ENCODE measurements around the gene KRT5. TPM values are rescaled to one million over a fixed set of nuclear protein-coding genes. Genes with fewer than 3 reads are reported as not detected.

KRT5 gene
- polyA plus RNA-seq, 1 experiment, result not detected

GRCh38 chr12:52477651-52478050 is 42.5 kb downstream of the KRT5 start:
- no peaks in the 10 kb centered on the region; the same call in none of the 2 replicates for H3K27me3 ChIP-seq (ENCODE audit: control insufficient read depth, insufficient read depth, low read length)
- ChIA-PET POLR2A (no interaction called here), CTCF (no interaction called here)
- H3K36me3 ChIP-seq (ENCODE audit: control insufficient read depth, insufficient read depth, low read length), result no peaks in the 10 kb centered on the region
- no peak overlapping the region for H3K4me3 ChIP-seq (ENCODE audit: low read depth, low read length)
- no peak for DNase-seq (ENCODE audit: low read depth)
- TF ChIP-seq CTCF (IDR thresholded peaks at IDR 0.05; ENCODE audit: insufficient read depth, low read depth, low read length), result no peak

- H3K27me3 ChIP-seq (ENCODE audit: control insufficient read depth, insufficient read depth, low read length), result no peaks in the 10 kb centered on the region; the same call in 1 of the 2 replicates
- POLR2A ChIA-PET, result no interaction called here
- CTCF ChIA-PET, result no interaction called here
- DNase-seq (ENCODE audit: low read depth), result no peak
- H3K4me3 ChIP-seq (ENCODE audit: low read depth, low read length), result no peak overlapping the region
- no peaks in the 10 kb centered on the region for H3K36me3 ChIP-seq (ENCODE audit: control insufficient read depth, insufficient read depth, low read length)
- TF ChIP-seq CTCF (IDR thresholded peaks at IDR 0.05; ENCODE audit: insufficient read depth, low read depth, low read length), result no peak
Observed at GRCh38 chr12:52474212-52474611, 46.0 kb downstream of the KRT5 start.

- POLR2A ChIA-PET, result no interaction called here
- Histone ChIP-seq H3K36me3 (ENCODE audit: control insufficient read depth, insufficient read depth, low read length) (no peaks in the 10 kb centered on the region), H3K4me3 (ENCODE audit: low read depth, low read length) (no peak within 1 kb of the TSS), H3K27me3 (ENCODE audit: control insufficient read depth, insufficient read depth, low read length) (peaks cover 1% of the 10 kb centered on the region)
- CTCF ChIA-PET, result no interaction called here
- DNase-seq (ENCODE audit: low read depth), result no peak
- no peak for TF ChIP-seq CTCF (IDR thresholded peaks at IDR 0.05; ENCODE audit: insufficient read depth, low read depth, low read length)
Observed at GRCh38 chr12:52473768-52474167, 46.4 kb downstream of the KRT5 start, which contains the start of gene KRT6C. TSS of gene KRT6C (minus strand) at chr12:52473805. CDS start at chr12:52473737, 68 bp downstream.

GRCh38 chr12:52469853-52470252 is 50.3 kb downstream of the KRT5 start:
- no peak overlapping the region for H3K4me3 ChIP-seq (ENCODE audit: low read depth, low read length)
- ChIA-PET CTCF (no interaction called here), POLR2A (no interaction called here)
- DNase-seq (ENCODE audit: low read depth), result no peak
- no peak for TF ChIP-seq CTCF (IDR thresholded peaks at IDR 0.05; ENCODE audit: insufficient read depth, low read depth, low read length)
- H3K36me3 ChIP-seq (ENCODE audit: control insufficient read depth, insufficient read depth, low read length), result no peaks in the 10 kb centered on the region
- H3K27me3 ChIP-seq (ENCODE audit: control insufficient read depth, insufficient read depth, low read length), result peaks cover 3% of the 10 kb centered on the region; the same call in 1 of the 2 replicates

- ChIA-PET CTCF (interaction anchor here (1.4 kb wide), 1 partner anchor 15 kb away, joined by 4 read pairs; no protein-coding TSS in a partner anchor), POLR2A (interaction anchor here (0.5 kb wide), 1 partner anchor 13 kb away, joined by 4 read pairs; the partner anchor contains the start of gene KRT6B)
- H3K4me3 ChIP-seq (ENCODE audit: low read depth, low read length), result no peak overlapping the region
- peaks cover 3% of the 10 kb centered on the region; the same call in 1 of the 2 replicates for H3K27me3 ChIP-seq (ENCODE audit: control insufficient read depth, insufficient read depth, low read length)
- no peak for DNase-seq (ENCODE audit: low read depth)
- TF ChIP-seq CTCF (IDR thresholded peaks at IDR 0.05; ENCODE audit: insufficient read depth, low read depth, low read length), result no peak
- no peaks in the 10 kb centered on the region for H3K36me3 ChIP-seq (ENCODE audit: control insufficient read depth, insufficient read depth, low read length)
Observed at GRCh38 chr12:52464897-52465296, 55.3 kb downstream of the KRT5 start.

Other genes with a start within 250 kb of the KRT5 start
- 1.5 and 2.5 TPM in 2 replicates for gene KRT86, start 245.7 kb downstream of the KRT5 start, polyA plus RNA-seq (2011; rRNA removed)
- gene KRT81, start 228.9 kb downstream of the KRT5 start, polyA plus RNA-seq (2011; rRNA removed), result 15.7 and 24.7 TPM in 2 replicates
- 0.07 and 0.10 TPM in 2 replicates for gene KRT83, start 199.0 kb downstream of the KRT5 start, polyA plus RNA-seq (2011; rRNA removed)
- not detected in 2 replicates for gene KRT85, start 152.9 kb downstream of the KRT5 start, polyA plus RNA-seq (2011; rRNA removed)
- gene KRT84, start 134.7 kb downstream of the KRT5 start, polyA plus RNA-seq (2011; rRNA removed), result not detected in 2 replicates
- not detected in 2 replicates for gene KRT82, start 114.1 kb downstream of the KRT5 start, polyA plus RNA-seq (2011; rRNA removed)
- not detected in 2 replicates for gene KRT75, start 86.0 kb downstream of the KRT5 start, polyA plus RNA-seq (2011; rRNA removed)
- not detected in 2 replicates for gene KRT6B, start 68.2 kb downstream of the KRT5 start, polyA plus RNA-seq (2011; rRNA removed)
- gene KRT6C, start 46.6 kb downstream of the KRT5 start, polyA plus RNA-seq (2011; rRNA removed), result not detected in 2 replicates
- not detected in 2 replicates for gene KRT6A, start 27.1 kb downstream of the KRT5 start, polyA plus RNA-seq (2011; rRNA removed)
- not detected in 2 replicates for gene KRT71, start 32.8 kb upstream of the KRT5 start, polyA plus RNA-seq (2011; rRNA removed)
- gene KRT74, start 53.4 kb upstream of the KRT5 start, polyA plus RNA-seq (2011; rRNA removed), result not detected in 2 replicates
- not detected in 2 replicates for gene KRT72, start 81.1 kb upstream of the KRT5 start, polyA plus RNA-seq (2011; rRNA removed)
- gene KRT73, start 98.2 kb upstream of the KRT5 start, polyA plus RNA-seq (2011; rRNA removed), result not detected in 2 replicates
- gene KRT2, start 131.8 kb upstream of the KRT5 start, polyA plus RNA-seq (2011; rRNA removed), result not detected in 2 replicates
- gene KRT1, start 160.0 kb upstream of the KRT5 start, polyA plus RNA-seq (2011; rRNA removed), result not detected in 2 replicates
- gene KRT77, start 183.1 kb upstream of the KRT5 start, polyA plus RNA-seq (2011; rRNA removed), result not detected in 2 replicates